MG63 (cell line): ENCODE results near the gene WDR7. TPM values are rescaled to one million over a fixed set of nuclear protein-coding genes. Genes with fewer than 3 reads are reported as not detected.

Source experiments
- DNase-seq: peaks from one replicate; pipeline ENCODE4 v3.0.0-alpha.2; 2020
- H3K27me3 ChIP-seq: fragments of 250-450 bp; sonication (Bioruptor Pico); 2 replicates; pipeline ENCODE4 v1.5.1; 2020; ENCODE audit warnings: mild to moderate bottlenecking, moderate library complexity
- H3K36me3 ChIP-seq: fragments of 250-450 bp; sonication (Bioruptor Pico); 2 replicates; pipeline ENCODE4 v1.5.1; 2020; ENCODE audit warnings: mild to moderate bottlenecking, moderate library complexity
- H3K4me3 ChIP-seq: fragments of 250-450 bp; sonication (Bioruptor Pico); 2 replicates; pipeline ENCODE4 v1.5.1; 2020; ENCODE audit warnings: mild to moderate bottlenecking, moderate library complexity
- H3K9me3 ChIP-seq: fragments of 250-450 bp; sonication (Bioruptor Pico); 2 replicates; pipeline ENCODE4 v1.5.1; 2020; ENCODE audit warnings: mild to moderate bottlenecking, moderate library complexity
- total RNA-seq: library from RNA; depleted of rRNA; stranded (reverse); fragments of >200 nt; shearing (Covaris generic); gene quantifications from 2 replicates; pipeline ENCODE4 v1.2.3, GENCODE V29; 2014; ENCODE audit warnings: low replicate concordance

Gene WDR7
- total RNA-seq, 1 experiment from 2014 or later, result 4.0 TPM

GRCh38 chr18:56740645-56741044 lies 89.5 kb downstream of the WDR7 start:
- no peak overlapping the region for H3K4me3 ChIP-seq
- 0 out of 2 replicates have a peak, but pooled peaks cover 4% of the 10 kb centered on the region for H3K9me3 ChIP-seq
- no peaks in the 10 kb centered on the region for H3K27me3 ChIP-seq
- DNase-seq, result no peak
- H3K36me3 ChIP-seq, result no peaks in the 10 kb centered on the region

GRCh38 chr18:56741685-56742084 lies 90.5 kb downstream of the WDR7 start:
- no peaks in the 10 kb centered on the region for H3K36me3 ChIP-seq
- no peaks in the 10 kb centered on the region for H3K27me3 ChIP-seq
- no peak overlapping the region for H3K4me3 ChIP-seq
- 0 out of 2 replicates have a peak, but pooled peaks cover 4% of the 10 kb centered on the region for H3K9me3 ChIP-seq
- no peak for DNase-seq

DNA sequence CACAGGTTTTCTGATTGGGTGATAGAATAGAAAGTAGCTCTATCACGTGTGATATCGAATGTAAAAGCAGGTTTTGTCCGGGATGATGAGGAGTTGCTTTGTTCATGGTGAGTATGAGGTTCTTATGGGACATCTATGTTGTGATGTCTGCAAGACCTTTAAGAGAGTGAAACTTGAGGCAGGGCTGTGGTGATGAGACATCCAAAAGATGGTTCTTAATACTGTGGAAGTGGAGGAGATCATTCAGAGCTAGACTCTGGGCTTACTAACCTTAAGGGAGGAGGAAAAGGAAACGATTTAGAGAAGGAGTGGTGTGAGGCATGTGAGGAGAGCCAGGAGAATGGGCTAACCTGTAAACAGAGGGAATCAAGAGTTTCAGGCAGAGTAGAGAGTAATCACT lies 92.0 kb downstream of the WDR7 start:
- Histone ChIP-seq H3K27me3 (no peaks in the 10 kb centered on the region), H3K36me3 (no peaks in the 10 kb centered on the region), H3K4me3 (no peak overlapping the region), H3K9me3 (0 out of 2 replicates have a peak, but pooled peaks cover 4% of the 10 kb centered on the region)
- no peak for DNase-seq

- no peaks in the 10 kb centered on the region for H3K36me3 ChIP-seq
- DNase-seq, result no peak
- H3K27me3 ChIP-seq, result no peaks in the 10 kb centered on the region
- no peaks in the 10 kb centered on the region for H3K9me3 ChIP-seq
- H3K4me3 ChIP-seq, result no peak overlapping the region
Observed at GRCh38 chr18:56747032-56747658, 96.0 kb downstream of the WDR7 start.

DNA sequence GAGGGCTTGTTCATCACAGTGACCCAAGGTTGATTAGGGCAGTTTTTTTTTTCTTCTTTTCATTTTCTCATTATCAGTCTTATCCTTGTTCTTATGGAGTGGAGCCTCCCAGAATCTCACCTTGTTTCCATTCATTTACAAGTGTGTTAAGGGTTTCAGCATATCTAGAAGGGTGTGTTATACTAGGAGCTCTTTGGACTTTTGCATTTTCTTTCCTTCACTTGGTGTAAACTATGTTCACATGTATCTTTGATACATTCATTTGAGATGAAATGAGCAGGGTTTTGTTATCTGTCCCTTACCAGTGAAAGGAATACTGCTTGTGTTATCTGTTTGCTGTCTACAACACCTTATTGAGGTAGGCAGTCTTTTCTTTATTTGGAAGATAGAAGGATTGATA lies 96.7 kb downstream of the WDR7 start:
- Histone ChIP-seq H3K4me3 (no peak overlapping the region), H3K36me3 (no peaks in the 10 kb centered on the region), H3K27me3 (no peaks in the 10 kb centered on the region), H3K9me3 (no peaks in the 10 kb centered on the region)
- DNase-seq, result no peak

DNA sequence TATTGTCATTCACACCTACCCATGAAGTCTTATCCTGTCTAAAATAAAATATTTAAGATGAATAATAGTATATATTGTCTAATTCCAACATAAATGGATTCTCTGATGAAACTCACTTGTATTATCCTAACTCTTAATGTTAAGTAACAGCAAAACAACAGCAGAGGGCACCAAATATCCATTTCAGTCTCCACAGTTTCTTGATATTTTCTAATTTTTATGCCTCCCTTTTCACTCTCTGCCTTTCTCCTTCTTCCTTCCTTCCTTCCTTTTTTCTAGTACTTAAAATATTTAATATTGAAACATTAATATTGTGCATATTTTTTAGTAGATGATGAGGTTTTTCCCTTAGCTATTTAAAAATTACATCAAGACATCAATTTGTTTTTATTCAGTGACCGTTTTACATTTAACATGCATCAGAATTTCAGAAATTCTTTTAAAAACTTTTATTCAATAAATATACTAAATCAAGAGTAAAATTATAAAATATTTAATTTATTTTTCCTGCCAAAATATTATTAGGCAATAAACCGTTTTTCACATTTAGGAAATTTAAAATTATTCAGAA lies 97.6 kb downstream of the WDR7 start:
- no peaks in the 10 kb centered on the region for H3K9me3 ChIP-seq
- DNase-seq, result no peak
- H3K27me3 ChIP-seq, result no peaks in the 10 kb centered on the region
- no peaks in the 10 kb centered on the region for H3K36me3 ChIP-seq
- no peak overlapping the region for H3K4me3 ChIP-seq

GRCh38 chr18:56756966-56757365 lies 105.8 kb downstream of the WDR7 start:
- H3K9me3 ChIP-seq, result no peaks in the 10 kb centered on the region
- H3K36me3 ChIP-seq, result no peaks in the 10 kb centered on the region
- no peak for DNase-seq
- no peak overlapping the region for H3K4me3 ChIP-seq
- H3K27me3 ChIP-seq, result no peaks in the 10 kb centered on the region

- H3K27me3 ChIP-seq, result no peaks in the 10 kb centered on the region
- H3K9me3 ChIP-seq, result no peaks in the 10 kb centered on the region
- H3K4me3 ChIP-seq, result no peak overlapping the region
- no peaks in the 10 kb centered on the region for H3K36me3 ChIP-seq
- no peak for DNase-seq
Observed at GRCh38 chr18:56770097-56770496, 118.9 kb downstream of the WDR7 start.

GRCh38 chr18:56770873-56771272 lies 119.7 kb downstream of the WDR7 start:
- DNase-seq, result no peak
- no peaks in the 10 kb centered on the region for H3K27me3 ChIP-seq
- H3K36me3 ChIP-seq, result no peaks in the 10 kb centered on the region
- H3K4me3 ChIP-seq, result no peak overlapping the region
- no peaks in the 10 kb centered on the region for H3K9me3 ChIP-seq

- DNase-seq, result no peak
- H3K27me3 ChIP-seq, result no peaks in the 10 kb centered on the region
- H3K4me3 ChIP-seq, result no peak overlapping the region
- no peaks in the 10 kb centered on the region for H3K36me3 ChIP-seq
- no peaks in the 10 kb centered on the region for H3K9me3 ChIP-seq
Observed at GRCh38 chr18:56775701-56776100, 124.5 kb downstream of the WDR7 start.

- H3K9me3 ChIP-seq, result no peaks in the 10 kb centered on the region
- no peak for DNase-seq
- H3K27me3 ChIP-seq, result no peaks in the 10 kb centered on the region
- H3K36me3 ChIP-seq, result no peaks in the 10 kb centered on the region
- H3K4me3 ChIP-seq, result no peak overlapping the region
Observed at GRCh38 chr18:56787390-56787789, 136.2 kb downstream of the WDR7 start.

GRCh38 chr18:56789004-56789888 lies 138.1 kb downstream of the WDR7 start:
- DNase-seq, result peak; percentile 5
- Histone ChIP-seq H3K9me3 (no peaks in the 10 kb centered on the region), H3K4me3 (no peak overlapping the region), H3K36me3 (no peaks in the 10 kb centered on the region), H3K27me3 (no peaks in the 10 kb centered on the region)

DNA sequence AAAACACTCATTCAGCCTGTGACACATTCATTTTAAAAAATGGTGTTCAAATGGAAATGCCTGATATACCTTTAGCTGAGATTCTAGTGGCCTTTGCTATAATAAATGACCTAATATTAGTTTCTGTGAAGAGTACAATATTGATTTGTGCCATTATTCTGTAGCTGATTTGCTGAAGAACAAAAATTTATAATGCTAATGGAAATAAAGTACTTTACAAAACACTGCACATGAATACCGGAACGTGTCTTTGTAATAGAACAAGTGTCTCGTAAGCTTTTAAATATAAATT lies 138.7 kb downstream of the WDR7 start:
- H3K36me3 ChIP-seq, result no peaks in the 10 kb centered on the region
- DNase-seq, result no peak
- no peaks in the 10 kb centered on the region for H3K27me3 ChIP-seq
- H3K9me3 ChIP-seq, result no peaks in the 10 kb centered on the region
- H3K4me3 ChIP-seq, result no peak overlapping the region

DNA sequence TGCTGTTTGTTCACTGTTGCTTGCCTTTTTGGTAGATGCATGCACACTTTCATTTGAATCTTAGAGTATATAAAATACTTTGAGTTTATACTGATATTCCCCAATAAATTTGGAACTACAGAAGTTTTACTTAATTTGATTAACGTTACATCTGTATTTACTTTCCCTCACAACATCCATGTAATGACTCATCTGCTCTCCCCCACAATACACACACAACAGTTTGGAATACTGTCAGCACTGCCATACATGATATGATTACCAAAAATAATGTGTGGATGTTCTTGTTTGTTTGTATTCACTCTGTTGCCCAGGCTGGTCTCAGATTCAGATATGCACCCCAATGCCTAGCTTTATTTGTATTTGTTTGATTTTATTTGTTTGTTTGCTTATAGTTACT lies 144.2 kb downstream of the WDR7 start:
- no peaks in the 10 kb centered on the region for H3K36me3 ChIP-seq
- no peaks in the 10 kb centered on the region for H3K27me3 ChIP-seq
- H3K9me3 ChIP-seq, result no peaks in the 10 kb centered on the region
- no peak for DNase-seq
- H3K4me3 ChIP-seq, result no peak overlapping the region

- no peak overlapping the region for H3K4me3 ChIP-seq
- DNase-seq, result no peak
Observed at GRCh38 chr18:56799756-56800155, 148.6 kb downstream of the WDR7 start.

DNA sequence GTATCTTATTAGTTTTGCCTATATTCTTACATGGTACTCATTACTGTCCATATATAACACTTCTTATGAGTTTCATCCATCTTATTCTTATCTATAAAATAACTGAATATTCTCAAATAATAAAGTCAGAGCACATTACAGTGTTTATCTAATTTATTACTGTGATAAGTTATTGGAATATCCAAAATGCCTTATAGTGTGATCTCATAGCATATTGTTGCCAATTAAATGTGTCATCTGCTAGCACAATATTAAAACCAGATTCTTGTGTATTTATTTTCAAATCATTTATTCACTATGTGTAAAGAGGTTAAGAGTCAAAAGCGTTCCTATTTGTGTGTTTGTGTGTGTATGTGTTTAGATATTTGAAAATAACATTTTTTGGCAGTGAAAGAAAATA lies 151.9 kb downstream of the WDR7 start:
- no peaks in the 10 kb centered on the region for H3K9me3 ChIP-seq
- no peaks in the 10 kb centered on the region for H3K36me3 ChIP-seq
- no peak overlapping the region for H3K4me3 ChIP-seq
- no peak for DNase-seq
- no peaks in the 10 kb centered on the region for H3K27me3 ChIP-seq

More at GRCh38 chr18:56799756-56800155, 148.6 kb downstream of the WDR7 start:
- Histone ChIP-seq H3K36me3 (no peaks in the 10 kb centered on the region), H3K27me3 (no peaks in the 10 kb centered on the region), H3K9me3 (no peaks in the 10 kb centered on the region)

DNA sequence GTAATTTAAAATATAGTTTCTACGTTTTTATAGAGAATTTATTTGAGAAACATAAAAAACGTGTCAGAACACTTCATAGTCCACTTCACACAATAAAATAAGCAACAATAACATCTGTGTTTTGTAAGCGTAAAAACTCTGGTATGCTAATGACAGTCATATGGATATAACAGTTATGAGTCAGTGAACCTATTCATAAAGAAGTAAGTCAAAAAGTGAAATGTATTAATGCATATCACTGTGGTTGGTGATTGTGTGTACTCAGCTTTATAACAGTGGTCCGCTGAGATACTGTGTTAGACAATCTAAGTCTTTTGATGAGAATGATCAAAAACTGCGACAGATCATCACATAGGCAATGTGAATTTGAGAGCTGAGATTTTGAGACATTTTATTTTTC lies 153.2 kb downstream of the WDR7 start:
- no peak overlapping the region for H3K4me3 ChIP-seq
- no peaks in the 10 kb centered on the region for H3K9me3 ChIP-seq
- no peaks in the 10 kb centered on the region for H3K27me3 ChIP-seq
- DNase-seq, result no peak
- H3K36me3 ChIP-seq, result no peaks in the 10 kb centered on the region

- Histone ChIP-seq H3K4me3 (no peak overlapping the region), H3K9me3 (no peaks in the 10 kb centered on the region), H3K27me3 (no peaks in the 10 kb centered on the region), H3K36me3 (no peaks in the 10 kb centered on the region)
- DNase-seq, result no peak
Observed at GRCh38 chr18:56807901-56808300, 156.7 kb downstream of the WDR7 start.
